ENCODE measurements around the gene ZDHHC20.

The ZDHHC20 gene

DNA sequence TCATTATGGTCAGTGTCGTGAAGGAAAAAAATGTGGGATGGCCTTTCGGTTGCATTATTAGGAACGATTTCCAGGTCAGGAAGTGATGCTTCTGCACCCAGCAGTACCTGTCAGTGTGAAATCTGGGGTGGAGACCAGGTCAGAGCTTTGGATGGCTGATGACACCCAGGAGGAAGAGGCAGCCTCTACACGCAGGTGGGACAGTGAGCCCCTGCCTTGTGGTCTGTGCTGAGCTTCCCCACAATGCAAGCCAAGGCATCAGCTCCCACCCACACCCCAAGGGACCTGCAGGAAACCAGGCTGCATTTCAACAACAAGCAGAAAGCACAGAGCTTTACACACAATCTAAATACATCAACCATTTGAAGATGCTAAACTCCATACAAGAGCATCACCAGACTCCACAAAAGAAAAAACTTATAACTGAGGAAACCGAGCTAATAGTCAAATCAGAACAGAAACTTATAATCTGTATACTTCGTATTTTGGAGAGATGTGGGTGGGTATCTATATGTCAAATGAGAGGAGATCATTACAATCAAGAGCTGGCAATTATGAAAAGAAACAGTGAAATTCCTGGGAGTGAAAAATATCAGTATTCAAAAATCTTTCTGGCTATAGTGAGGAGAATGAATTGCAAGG is 130.1 kb downstream of the ZDHHC20 start:
- intact Hi-C loops (cut with DNase I), result no loop called here
- no peak for DNase-seq

DNA sequence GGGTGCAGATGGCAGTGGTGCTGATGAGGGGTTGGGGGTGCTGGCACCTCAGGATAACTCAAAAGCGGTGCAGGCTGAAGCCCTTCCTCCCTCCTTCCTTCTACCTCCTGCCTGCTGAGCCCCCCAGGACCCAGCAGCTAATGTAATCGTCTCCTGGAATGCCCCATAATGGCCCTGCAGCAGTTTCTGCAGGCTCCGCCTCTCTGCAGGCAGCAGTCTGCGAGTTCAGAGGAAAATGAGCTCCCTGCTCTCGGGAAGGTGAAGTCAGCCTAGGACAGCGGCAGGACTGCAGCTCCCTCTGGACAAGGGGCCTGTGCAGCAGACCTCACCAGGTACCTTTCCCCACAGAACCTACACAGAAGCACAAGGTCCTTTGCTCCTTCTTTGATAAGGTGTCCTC is 130.9 kb downstream of the ZDHHC20 start:
- DNase-seq, result no peak
- intact Hi-C loops (cut with DNase I), result no loop called here

- DNase-seq, result peak in 9 of 10 donors; percentile 52 to 94 (median 63)
- intact Hi-C loops (cut with DNase I), result no loop called here
These were observed 132.7 kb downstream of the ZDHHC20 start for GRCh38 chr13:21326155-21327031.

DNA sequence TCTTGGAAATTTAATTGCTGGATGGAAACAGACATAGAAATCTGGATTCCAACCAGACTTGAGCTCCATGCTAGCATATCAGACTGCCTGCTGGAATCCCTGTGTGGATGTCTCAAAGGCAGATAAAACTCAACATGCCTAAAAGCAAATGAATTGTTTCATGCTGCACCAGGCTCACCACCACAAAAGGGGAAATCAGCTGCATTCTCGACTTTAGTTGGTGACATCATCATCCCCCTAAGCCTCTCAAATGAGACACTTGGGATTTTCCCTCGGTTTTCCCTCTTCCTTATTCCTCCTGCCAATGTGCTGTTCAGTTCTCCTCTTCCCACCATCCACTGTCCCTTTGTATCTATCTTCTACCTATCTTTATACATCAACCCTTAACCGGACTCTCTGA is 134.3 kb downstream of the ZDHHC20 start:
- intact Hi-C loops (cut with DNase I), result no loop called here
- no peak for DNase-seq

DNA sequence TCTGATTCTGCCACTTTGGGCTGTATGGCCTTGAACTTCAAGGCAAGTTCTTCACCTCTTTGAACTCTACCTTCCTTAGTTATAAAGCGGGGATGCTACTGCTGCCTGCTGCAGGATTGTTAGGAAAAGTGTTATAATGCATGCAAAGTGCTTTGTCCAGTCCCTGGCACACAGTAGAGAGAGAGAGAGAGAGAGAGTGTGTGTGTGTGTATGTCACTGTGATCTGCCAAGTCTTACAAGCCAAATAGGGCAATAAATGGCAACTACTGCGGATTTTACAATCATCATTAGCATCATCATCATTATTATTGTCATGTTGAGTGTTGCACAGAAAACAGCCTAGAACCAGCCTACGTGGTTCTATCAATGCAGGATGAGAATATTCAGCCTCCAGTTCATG is 136.1 kb downstream of the ZDHHC20 start:
- intact Hi-C loops (cut with DNase I), result no loop called here
- DNase-seq, result no peak

Data from posterior cingulate gyrus (tissue), 11 donors.